ENCODE results near the gene PRKCB. TPM values are rescaled to one million over a fixed set of nuclear protein-coding genes. Genes with fewer than 3 reads are reported as not detected.

The PRKCB gene
- polyA plus RNA-seq, 2 of the 4 experiments (the other 2 are of a cell fraction), result 0.09 to 0.22 TPM

- TF ChIP-seq, protein P1, sequence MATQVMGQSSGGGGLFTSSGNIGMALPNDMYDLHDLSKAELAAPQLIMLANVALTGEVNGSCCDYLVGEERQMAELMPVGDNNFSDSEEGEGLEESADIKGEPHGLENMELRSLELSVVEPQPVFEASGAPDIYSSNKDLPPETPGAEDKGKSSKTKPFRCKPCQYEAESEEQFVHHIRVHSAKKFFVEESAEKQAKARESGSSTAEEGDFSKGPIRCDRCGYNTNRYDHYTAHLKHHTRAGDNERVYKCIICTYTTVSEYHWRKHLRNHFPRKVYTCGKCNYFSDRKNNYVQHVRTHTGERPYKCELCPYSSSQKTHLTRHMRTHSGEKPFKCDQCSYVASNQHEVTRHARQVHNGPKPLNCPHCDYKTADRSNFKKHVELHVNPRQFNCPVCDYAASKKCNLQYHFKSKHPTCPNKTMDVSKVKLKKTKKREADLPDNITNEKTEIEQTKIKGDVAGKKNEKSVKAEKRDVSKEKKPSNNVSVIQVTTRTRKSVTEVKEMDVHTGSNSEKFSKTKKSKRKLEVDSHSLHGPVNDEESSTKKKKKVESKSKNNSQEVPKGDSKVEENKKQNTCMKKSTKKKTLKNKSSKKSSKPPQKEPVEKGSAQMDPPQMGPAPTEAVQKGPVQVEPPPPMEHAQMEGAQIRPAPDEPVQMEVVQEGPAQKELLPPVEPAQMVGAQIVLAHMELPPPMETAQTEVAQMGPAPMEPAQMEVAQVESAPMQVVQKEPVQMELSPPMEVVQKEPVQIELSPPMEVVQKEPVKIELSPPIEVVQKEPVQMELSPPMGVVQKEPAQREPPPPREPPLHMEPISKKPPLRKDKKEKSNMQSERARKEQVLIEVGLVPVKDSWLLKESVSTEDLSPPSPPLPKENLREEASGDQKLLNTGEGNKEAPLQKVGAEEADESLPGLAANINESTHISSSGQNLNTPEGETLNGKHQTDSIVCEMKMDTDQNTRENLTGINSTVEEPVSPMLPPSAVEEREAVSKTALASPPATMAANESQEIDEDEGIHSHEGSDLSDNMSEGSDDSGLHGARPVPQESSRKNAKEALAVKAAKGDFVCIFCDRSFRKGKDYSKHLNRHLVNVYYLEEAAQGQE (IDR thresholded peaks at IDR 0.05), result no peak
- no peak for TF ChIP-seq GATA3 (IDR thresholded peaks at IDR 0.05; ENCODE audit: borderline replicate concordance)
Observed at GRCh38 chr16:23975293-23975692, 139.5 kb downstream of the PRKCB start (continued).

- H3K4me1 ChIP-seq, result no peaks in the 10 kb centered on the region
- no peaks in the 10 kb centered on the region for H3K9me3 ChIP-seq
- DNase-seq (ENCODE audit: low read depth in 1 of 2, low spot score in 1 of 2) (no peak), FAIRE-seq (no peak), ATAC-seq (no peak)
- POLR2A ChIA-PET, result no interaction called here
- TF ChIP-seq HEYL (CRISPR knock-in tag; IDR thresholded peaks at IDR 0.05) (no peak), RNF2 (IDR thresholded peaks at IDR 0.05; ENCODE audit: borderline replicate concordance, low read depth) (no peak), GATA3 (IDR thresholded peaks at IDR 0.05; ENCODE audit: borderline replicate concordance) (no peak), ZNF302 (CRISPR knock-in tag; IDR thresholded peaks at IDR 0.05) (no peak), HDAC2 (IDR thresholded peaks at IDR 0.05) (no peak), EP300 (IDR thresholded peaks at IDR 0.05) (no peak), NPAS2 (CRISPR knock-in tag; IDR thresholded peaks at IDR 0.05; ENCODE audit: borderline replicate concordance) (no peak), FOSB (CRISPR knock-in tag; IDR thresholded peaks at IDR 0.05) (no peak), KDM5A (IDR thresholded peaks at IDR 0.05) (no peak)
- TF ChIP-seq, protein P2, sequence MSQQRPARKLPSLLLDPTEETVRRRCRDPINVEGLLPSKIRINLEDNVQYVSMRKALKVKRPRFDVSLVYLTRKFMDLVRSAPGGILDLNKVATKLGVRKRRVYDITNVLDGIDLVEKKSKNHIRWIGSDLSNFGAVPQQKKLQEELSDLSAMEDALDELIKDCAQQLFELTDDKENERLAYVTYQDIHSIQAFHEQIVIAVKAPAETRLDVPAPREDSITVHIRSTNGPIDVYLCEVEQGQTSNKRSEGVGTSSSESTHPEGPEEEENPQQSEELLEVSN (IDR thresholded peaks at IDR 0.05; ENCODE audit: borderline replicate concordance, low read depth), result no peak
- CTCF ChIA-PET, result no interaction called here
- no peak overlapping the region for H3K4me3 ChIP-seq
- no peak overlapping the region for H3K27ac ChIP-seq
- 16% methylated on average over 5 of the region's 5 CpGs for WGBS (ENCODE audit: missing lambda C conversion rate)
- H3K4me2 ChIP-seq, result no peak overlapping the region
Observed at GRCh38 chr16:23976091-23976490, 140.3 kb downstream of the PRKCB start.

DNA sequence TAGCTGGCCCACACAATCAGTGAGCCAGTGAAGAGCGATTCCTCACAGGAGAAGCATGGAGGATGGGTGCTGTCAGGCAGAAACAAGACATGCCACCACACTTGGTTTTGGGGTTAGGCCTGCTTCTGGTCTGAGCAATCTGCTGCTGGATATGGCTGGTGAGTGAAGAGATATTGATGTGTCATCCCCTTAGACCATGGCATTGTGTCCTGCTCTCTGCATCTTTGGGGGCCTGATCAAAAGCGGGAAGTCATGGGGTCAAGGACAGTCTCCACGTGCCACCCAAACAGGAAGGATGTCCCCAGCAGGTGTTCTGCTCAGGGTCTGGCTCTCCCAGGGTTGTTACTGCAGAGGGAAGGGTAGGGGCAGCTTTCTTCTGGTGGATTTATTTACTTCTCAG lies 140.7 kb downstream of the PRKCB start:
- Histone ChIP-seq H3K4me1 (no peaks in the 10 kb centered on the region), H3K27ac (no peak overlapping the region), H3K9me3 (no peaks in the 10 kb centered on the region), H3K4me2 (no peak overlapping the region), H3K4me3 (no peak overlapping the region)
- WGBS (ENCODE audit: missing lambda C conversion rate), result 15% methylated on average over 3 of the region's 3 CpGs
- POLR2A ChIA-PET, result no interaction called here
- TF ChIP-seq POLR2AphosphoS2 (conservative IDR thresholded peaks at IDR 0.05; ENCODE audit: low read length) (no peak), RFX5 (IDR thresholded peaks at IDR 0.05) (no peak), FOXS1 (CRISPR knock-in tag; IDR thresholded peaks at IDR 0.05) (no peak), PHF8 (IDR thresholded peaks at IDR 0.05; ENCODE audit: borderline replicate concordance, low read depth) (no peak), TFCP2L1 (CRISPR knock-in tag; IDR thresholded peaks at IDR 0.05) (no peak), HES2 (IDR thresholded peaks at IDR 0.05) (no peak), JUNB (IDR thresholded peaks at IDR 0.05) (no peak), CTCF (IDR thresholded peaks at IDR 0.05) (no peak)
- TF ChIP-seq, protein P2 (IDR thresholded peaks at IDR 0.05; ENCODE audit: borderline replicate concordance, low read depth), result no peak
- CTCF ChIA-PET, result no interaction called here
- no peak for DNase-seq (ENCODE audit: low read depth in 1 of 2, low spot score in 1 of 2)
- FAIRE-seq, result no peak
- ATAC-seq, result no peak

Measured in A549 (cell line).